Measurements from ENCODE around the gene SEC22C.
"Not testable (repeated sequence)": the region's sequence is repeated elsewhere in the genome, so short reads cannot be mapped to it uniquely, and the experiment has no call there.

DNA sequence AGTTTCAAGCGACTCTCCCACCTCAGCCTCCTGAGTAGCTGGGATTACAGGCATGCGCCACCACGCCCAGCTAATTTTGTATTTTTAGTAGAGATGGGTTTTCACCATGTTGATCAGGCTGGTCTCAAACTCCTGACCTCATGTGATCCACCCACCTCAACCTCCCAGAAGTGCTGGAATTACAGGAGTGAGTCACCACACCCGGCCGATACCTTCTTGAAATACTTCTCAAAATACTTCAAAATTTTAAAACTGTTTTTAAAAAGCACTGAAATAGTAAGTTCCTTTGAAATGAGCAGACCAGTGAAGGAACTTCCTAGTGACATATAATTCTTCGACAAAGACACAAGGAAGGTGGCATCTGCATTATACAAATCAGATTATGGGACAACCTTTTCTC lies 24.9 kb downstream of the SEC22C start:
- not testable (repeated sequence) for TF ChIP-seq EZH2phosphoT487 (IDR thresholded peaks at IDR 0.05; ENCODE audit: unreplicated experiment); EZH2 (IDR thresholded peaks at IDR 0.05; ENCODE audit: low read depth, unreplicated experiment); JUNB (IDR thresholded peaks at IDR 0.05; ENCODE audit: unreplicated experiment); ZNF114 (CRISPR knock-in tag; IDR thresholded peaks at IDR 0.05); POLR2AphosphoS5 (IDR thresholded peaks at IDR 0.05; ENCODE audit: low read depth); STAT1 (IDR thresholded peaks at IDR 0.05; ENCODE audit: unreplicated experiment); CREB1 (CRISPR knock-in tag; IDR thresholded peaks at IDR 0.05; ENCODE audit: low read depth); NANOG (IDR thresholded peaks at IDR 0.05; ENCODE audit: borderline replicate concordance); ZNF331 (CRISPR knock-in tag; IDR thresholded peaks at IDR 0.05; ENCODE audit: low read depth)
- TF ChIP-seq, protein P1, sequence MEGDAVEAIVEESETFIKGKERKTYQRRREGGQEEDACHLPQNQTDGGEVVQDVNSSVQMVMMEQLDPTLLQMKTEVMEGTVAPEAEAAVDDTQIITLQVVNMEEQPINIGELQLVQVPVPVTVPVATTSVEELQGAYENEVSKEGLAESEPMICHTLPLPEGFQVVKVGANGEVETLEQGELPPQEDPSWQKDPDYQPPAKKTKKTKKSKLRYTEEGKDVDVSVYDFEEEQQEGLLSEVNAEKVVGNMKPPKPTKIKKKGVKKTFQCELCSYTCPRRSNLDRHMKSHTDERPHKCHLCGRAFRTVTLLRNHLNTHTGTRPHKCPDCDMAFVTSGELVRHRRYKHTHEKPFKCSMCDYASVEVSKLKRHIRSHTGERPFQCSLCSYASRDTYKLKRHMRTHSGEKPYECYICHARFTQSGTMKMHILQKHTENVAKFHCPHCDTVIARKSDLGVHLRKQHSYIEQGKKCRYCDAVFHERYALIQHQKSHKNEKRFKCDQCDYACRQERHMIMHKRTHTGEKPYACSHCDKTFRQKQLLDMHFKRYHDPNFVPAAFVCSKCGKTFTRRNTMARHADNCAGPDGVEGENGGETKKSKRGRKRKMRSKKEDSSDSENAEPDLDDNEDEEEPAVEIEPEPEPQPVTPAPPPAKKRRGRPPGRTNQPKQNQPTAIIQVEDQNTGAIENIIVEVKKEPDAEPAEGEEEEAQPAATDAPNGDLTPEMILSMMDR (conservative IDR thresholded peaks at IDR 0.05; ENCODE audit: low read depth in 2 of 2) = not testable (repeated sequence)
- TF ChIP-seq, protein P2, sequence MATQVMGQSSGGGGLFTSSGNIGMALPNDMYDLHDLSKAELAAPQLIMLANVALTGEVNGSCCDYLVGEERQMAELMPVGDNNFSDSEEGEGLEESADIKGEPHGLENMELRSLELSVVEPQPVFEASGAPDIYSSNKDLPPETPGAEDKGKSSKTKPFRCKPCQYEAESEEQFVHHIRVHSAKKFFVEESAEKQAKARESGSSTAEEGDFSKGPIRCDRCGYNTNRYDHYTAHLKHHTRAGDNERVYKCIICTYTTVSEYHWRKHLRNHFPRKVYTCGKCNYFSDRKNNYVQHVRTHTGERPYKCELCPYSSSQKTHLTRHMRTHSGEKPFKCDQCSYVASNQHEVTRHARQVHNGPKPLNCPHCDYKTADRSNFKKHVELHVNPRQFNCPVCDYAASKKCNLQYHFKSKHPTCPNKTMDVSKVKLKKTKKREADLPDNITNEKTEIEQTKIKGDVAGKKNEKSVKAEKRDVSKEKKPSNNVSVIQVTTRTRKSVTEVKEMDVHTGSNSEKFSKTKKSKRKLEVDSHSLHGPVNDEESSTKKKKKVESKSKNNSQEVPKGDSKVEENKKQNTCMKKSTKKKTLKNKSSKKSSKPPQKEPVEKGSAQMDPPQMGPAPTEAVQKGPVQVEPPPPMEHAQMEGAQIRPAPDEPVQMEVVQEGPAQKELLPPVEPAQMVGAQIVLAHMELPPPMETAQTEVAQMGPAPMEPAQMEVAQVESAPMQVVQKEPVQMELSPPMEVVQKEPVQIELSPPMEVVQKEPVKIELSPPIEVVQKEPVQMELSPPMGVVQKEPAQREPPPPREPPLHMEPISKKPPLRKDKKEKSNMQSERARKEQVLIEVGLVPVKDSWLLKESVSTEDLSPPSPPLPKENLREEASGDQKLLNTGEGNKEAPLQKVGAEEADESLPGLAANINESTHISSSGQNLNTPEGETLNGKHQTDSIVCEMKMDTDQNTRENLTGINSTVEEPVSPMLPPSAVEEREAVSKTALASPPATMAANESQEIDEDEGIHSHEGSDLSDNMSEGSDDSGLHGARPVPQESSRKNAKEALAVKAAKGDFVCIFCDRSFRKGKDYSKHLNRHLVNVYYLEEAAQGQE (IDR thresholded peaks at IDR 0.05; ENCODE audit: unreplicated experiment) = not testable (repeated sequence)
- TF ChIP-seq, protein P3, sequence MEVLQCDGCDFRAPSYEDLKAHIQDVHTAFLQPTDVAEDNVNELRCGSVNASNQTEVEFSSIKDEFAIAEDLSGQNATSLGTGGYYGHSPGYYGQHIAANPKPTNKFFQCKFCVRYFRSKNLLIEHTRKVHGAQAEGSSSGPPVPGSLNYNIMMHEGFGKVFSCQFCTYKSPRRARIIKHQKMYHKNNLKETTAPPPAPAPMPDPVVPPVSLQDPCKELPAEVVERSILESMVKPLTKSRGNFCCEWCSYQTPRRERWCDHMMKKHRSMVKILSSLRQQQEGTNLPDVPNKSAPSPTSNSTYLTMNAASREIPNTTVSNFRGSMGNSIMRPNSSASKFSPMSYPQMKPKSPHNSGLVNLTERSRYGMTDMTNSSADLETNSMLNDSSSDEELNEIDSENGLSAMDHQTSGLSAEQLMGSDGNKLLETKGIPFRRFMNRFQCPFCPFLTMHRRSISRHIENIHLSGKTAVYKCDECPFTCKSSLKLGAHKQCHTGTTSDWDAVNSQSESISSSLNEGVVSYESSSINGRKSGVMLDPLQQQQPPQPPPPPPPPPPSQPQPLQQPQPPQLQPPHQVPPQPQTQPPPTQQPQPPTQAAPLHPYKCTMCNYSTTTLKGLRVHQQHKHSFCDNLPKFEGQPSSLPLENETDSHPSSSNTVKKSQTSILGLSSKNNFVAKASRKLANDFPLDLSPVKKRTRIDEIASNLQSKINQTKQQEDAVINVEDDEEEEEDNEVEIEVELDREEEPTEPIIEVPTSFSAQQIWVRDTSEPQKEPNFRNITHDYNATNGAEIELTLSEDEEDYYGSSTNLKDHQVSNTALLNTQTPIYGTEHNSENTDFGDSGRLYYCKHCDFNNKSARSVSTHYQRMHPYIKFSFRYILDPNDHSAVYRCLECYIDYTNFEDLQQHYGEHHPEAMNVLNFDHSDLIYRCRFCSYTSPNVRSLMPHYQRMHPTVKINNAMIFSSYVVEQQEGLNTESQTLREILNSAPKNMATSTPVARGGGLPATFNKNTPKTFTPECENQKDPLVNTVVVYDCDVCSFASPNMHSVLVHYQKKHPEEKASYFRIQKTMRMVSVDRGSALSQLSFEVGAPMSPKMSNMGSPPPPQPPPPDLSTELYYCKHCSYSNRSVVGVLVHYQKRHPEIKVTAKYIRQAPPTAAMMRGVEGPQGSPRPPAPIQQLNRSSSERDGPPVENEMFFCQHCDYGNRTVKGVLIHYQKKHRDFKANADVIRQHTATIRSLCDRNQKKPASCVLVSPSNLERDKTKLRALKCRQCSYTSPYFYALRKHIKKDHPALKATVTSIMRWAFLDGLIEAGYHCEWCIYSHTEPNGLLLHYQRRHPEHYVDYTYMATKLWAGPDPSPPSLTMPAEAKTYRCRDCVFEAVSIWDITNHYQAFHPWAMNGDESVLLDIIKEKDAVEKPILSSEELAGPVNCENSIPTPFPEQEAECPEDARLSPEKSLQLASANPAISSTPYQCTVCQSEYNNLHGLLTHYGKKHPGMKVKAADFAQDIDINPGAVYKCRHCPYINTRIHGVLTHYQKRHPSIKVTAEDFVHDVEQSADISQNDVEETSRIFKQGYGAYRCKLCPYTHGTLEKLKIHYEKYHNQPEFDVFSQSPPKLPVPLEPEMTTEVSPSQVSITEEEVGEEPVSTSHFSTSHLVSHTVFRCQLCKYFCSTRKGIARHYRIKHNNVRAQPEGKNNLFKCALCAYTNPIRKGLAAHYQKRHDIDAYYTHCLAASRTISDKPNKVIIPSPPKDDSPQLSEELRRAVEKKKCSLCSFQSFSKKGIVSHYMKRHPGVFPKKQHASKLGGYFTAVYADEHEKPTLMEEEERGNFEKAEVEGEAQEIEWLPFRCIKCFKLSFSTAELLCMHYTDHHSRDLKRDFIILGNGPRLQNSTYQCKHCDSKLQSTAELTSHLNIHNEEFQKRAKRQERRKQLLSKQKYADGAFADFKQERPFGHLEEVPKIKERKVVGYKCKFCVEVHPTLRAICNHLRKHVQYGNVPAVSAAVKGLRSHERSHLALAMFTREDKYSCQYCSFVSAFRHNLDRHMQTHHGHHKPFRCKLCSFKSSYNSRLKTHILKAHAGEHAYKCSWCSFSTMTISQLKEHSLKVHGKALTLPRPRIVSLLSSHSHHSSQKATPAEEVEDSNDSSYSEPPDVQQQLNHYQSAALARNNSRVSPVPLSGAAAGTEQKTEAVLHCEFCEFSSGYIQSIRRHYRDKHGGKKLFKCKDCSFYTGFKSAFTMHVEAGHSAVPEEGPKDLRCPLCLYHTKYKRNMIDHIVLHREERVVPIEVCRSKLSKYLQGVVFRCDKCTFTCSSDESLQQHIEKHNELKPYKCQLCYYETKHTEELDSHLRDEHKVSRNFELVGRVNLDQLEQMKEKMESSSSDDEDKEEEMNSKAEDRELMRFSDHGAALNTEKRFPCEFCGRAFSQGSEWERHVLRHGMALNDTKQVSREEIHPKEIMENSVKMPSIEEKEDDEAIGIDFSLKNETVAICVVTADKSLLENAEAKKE (CRISPR knock-in tag; IDR thresholded peaks at IDR 0.05) = not testable (repeated sequence)
- TF ChIP-seq, protein P4, sequence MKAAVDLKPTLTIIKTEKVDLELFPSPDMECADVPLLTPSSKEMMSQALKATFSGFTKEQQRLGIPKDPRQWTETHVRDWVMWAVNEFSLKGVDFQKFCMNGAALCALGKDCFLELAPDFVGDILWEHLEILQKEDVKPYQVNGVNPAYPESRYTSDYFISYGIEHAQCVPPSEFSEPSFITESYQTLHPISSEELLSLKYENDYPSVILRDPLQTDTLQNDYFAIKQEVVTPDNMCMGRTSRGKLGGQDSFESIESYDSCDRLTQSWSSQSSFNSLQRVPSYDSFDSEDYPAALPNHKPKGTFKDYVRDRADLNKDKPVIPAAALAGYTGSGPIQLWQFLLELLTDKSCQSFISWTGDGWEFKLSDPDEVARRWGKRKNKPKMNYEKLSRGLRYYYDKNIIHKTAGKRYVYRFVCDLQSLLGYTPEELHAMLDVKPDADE (IDR thresholded peaks at IDR 0.05) = not testable (repeated sequence)

Measured in GM23338 (cell line).